CMK (cell line): ENCODE results near the gene EFEMP1.

Experiments
- DNase-seq: peaks from one replicate; pipeline ENCODE4 v3.0.0-alpha.2; 2010; ENCODE audit warnings: low read depth

The EFEMP1 gene

GRCh38 chr2:55898386-55899040 is 25.1 kb downstream of the EFEMP1 start:
- no peak for DNase-seq

- no peak for DNase-seq
Observed at GRCh38 chr2:55896633-55897032, 26.9 kb downstream of the EFEMP1 start.

- DNase-seq, result no peak
Observed at GRCh38 chr2:55894720-55895119, 28.9 kb downstream of the EFEMP1 start.

- no peak for DNase-seq
Observed at GRCh38 chr2:55891671-55892094, 31.9 kb downstream of the EFEMP1 start.

- no peak for DNase-seq
Observed at GRCh38 chr2:55888936-55889335, 34.6 kb downstream of the EFEMP1 start.

GRCh38 chr2:55887901-55888624 is 35.5 kb downstream of the EFEMP1 start:
- no peak for DNase-seq

- no peak for DNase-seq
Observed at GRCh38 chr2:55887351-55887750, 36.2 kb downstream of the EFEMP1 start.

- DNase-seq, result no peak
Observed at GRCh38 chr2:55885944-55886281, 37.7 kb downstream of the EFEMP1 start.

- no peak for DNase-seq
Observed at GRCh38 chr2:55885127-55885943, 38.2 kb downstream of the EFEMP1 start.

- DNase-seq, result no peak
Observed at GRCh38 chr2:55883829-55884228, 39.8 kb downstream of the EFEMP1 start.

- DNase-seq, result no peak
Observed at GRCh38 chr2:55883357-55883756, 40.2 kb downstream of the EFEMP1 start.

- DNase-seq, result no peak
Observed at GRCh38 chr2:55882954-55883353, 40.6 kb downstream of the EFEMP1 start.

- no peak for DNase-seq
Observed at GRCh38 chr2:55880416-55881143, 43.0 kb downstream of the EFEMP1 start.

- no peak for DNase-seq
Observed at GRCh38 chr2:55879976-55880375, 43.6 kb downstream of the EFEMP1 start.

- DNase-seq, result no peak
Observed at GRCh38 chr2:55877087-55877436, 46.5 kb downstream of the EFEMP1 start.

- DNase-seq, result no peak
Observed at GRCh38 chr2:55876429-55877086, 47.0 kb downstream of the EFEMP1 start.

GRCh38 chr2:55875434-55876135 is 48.0 kb downstream of the EFEMP1 start:
- no peak for DNase-seq

GRCh38 chr2:55874338-55874737 is 49.2 kb downstream of the EFEMP1 start:
- DNase-seq, result no peak

GRCh38 chr2:55871637-55872036 is 51.9 kb downstream of the EFEMP1 start:
- no peak for DNase-seq

- DNase-seq, result no peak
Observed at GRCh38 chr2:55869637-55870325, 53.8 kb downstream of the EFEMP1 start.
